CD4-positive, alpha-beta T cell (primary cell): ENCODE measurements around the gene TMEM62. TPM values are rescaled to one million over a fixed set of nuclear protein-coding genes. Genes with fewer than 3 reads are reported as not detected.

Experiments used
- ATAC-seq: fragments of 200-7000 bp; cut with Tn5 transposase; one replicate; pipeline ENCODE4 v1.10.0; 2022; ENCODE audit warnings: mild to moderate bottlenecking; ENCODE audit not compliant: poor library complexity
- CTCF ChIA-PET: fragments of 350-600 bp; sonication (Branson Sonifier 250); formaldehyde crosslinking; loops from one replicate; lab custom pipeline; 2021; ENCODE audit warnings: antibody characterized with exemption, inconsistent platforms; lab: Charles Lee
- POLR2A ChIA-PET: fragments of 350-600 bp; sonication (Branson Sonifier 250); formaldehyde crosslinking; loops from one replicate; lab custom pipeline; 2021; ENCODE audit warnings: antibody characterized with exemption, inconsistent platforms; lab: Charles Lee
- DNase-seq, 14 experiments: peaks; one replicate each; pipeline ENCODE4 v3.0.0-alpha.2; 2013 to 2020; ENCODE audit warnings: mixed read lengths in 2 of 14
- H3K27ac ChIP-seq, 2 donors: one replicate each; pipeline versions ENCODE4 v1.5.1 to v1.7.0; 2013; ENCODE audit warnings: low read length in 2 of 2, low read depth in 1 of 2, mild to moderate bottlenecking in 1 of 2
- H3K27me3 ChIP-seq, 2 experiments: 1 replicate in 1 of 2; 2 replicates in 1 of 2; pipeline versions ENCODE4 v1.6.1 to v1.7.0; 2013; ENCODE audit warnings: low read length in 2 of 2, control low read depth in 1 of 2, mild to moderate bottlenecking in 1 of 2, moderate library complexity in 1 of 2; ENCODE audit not compliant: insufficient read depth in 2 of 2, control insufficient read depth in 1 of 2
- H3K36me3 ChIP-seq: one replicate; pipeline ENCODE4 v1.6.1; 2013; ENCODE audit warnings: low read length, control low read depth; ENCODE audit not compliant: insufficient read depth
- H3K4me1 ChIP-seq: one replicate; pipeline ENCODE4 v1.6.1; 2013; ENCODE audit warnings: low read length, control low read depth; ENCODE audit not compliant: insufficient read depth
- H3K4me3 ChIP-seq: one replicate; pipeline ENCODE4 v1.5.1; 2013; ENCODE audit warnings: mild to moderate bottlenecking, low read length, moderate library complexity
- H3K9me3 ChIP-seq, 2 experiments: 1 replicate in 1 of 2; 2 replicates in 1 of 2; pipeline versions ENCODE4 v1.6.1 to v1.7.0; 2013; ENCODE audit warnings: low read length in 2 of 2, mild to moderate bottlenecking in 2 of 2, control low read depth in 1 of 2, moderate library complexity in 1 of 2; ENCODE audit not compliant: control insufficient read depth in 1 of 2, insufficient read depth in 1 of 2
- H3K27ac Mint-ChIP-seq: one replicate; pipeline ENCODE4 v1.8.0; 2020; ENCODE audit warnings: mixed read lengths
- H3K27me3 Mint-ChIP-seq: one replicate; pipeline ENCODE4 v1.8.0; 2021; ENCODE audit warnings: mixed read lengths
- H3K36me3 Mint-ChIP-seq: one replicate; pipeline ENCODE4 v1.8.0; 2021; ENCODE audit warnings: low read depth, mixed read lengths
- H3K4me1 Mint-ChIP-seq: one replicate; pipeline ENCODE4 v1.8.0; 2021; ENCODE audit warnings: low read depth, mixed read lengths
- H3K4me3 Mint-ChIP-seq: one replicate; pipeline ENCODE4 v1.8.0; 2020; ENCODE audit warnings: mild to moderate bottlenecking, mixed read lengths
- H3K9me3 Mint-ChIP-seq: one replicate; pipeline ENCODE4 v1.8.0; 2020; ENCODE audit warnings: mixed read lengths
- intact Hi-C, 2 experiments: fragments of 100-400 bp; cut with DNase I in 1 of 2; cut with micrococcal nuclease in 1 of 2; formaldehyde crosslinking; loops; one replicate each; pipeline versions ENCODE4 v1.15.1 to v1.9.0; 2023 to 2025; cut with DNase I, micrococcal nuclease
- total RNA-seq, 174 experiments: library from RNA in 2 of 174; stranded (reverse) in 2 of 174; gene quantifications; one replicate each; pipeline ENCODE4 v1.2.3 and lab custom pipeline; 2021 to 2026
- TF ChIP-seq, protein P1 (sequence below): fragments of 200-600 bp; IDR thresholded peaks from one replicate; pipeline ENCODE4 v1.8.0; 2022; ENCODE audit warnings: antibody characterized with exemption, mild to moderate bottlenecking

Gene TMEM62
- total RNA-seq, 2 experiments from 2014 or later: 17.5 to 22.5 TPM

DNA sequence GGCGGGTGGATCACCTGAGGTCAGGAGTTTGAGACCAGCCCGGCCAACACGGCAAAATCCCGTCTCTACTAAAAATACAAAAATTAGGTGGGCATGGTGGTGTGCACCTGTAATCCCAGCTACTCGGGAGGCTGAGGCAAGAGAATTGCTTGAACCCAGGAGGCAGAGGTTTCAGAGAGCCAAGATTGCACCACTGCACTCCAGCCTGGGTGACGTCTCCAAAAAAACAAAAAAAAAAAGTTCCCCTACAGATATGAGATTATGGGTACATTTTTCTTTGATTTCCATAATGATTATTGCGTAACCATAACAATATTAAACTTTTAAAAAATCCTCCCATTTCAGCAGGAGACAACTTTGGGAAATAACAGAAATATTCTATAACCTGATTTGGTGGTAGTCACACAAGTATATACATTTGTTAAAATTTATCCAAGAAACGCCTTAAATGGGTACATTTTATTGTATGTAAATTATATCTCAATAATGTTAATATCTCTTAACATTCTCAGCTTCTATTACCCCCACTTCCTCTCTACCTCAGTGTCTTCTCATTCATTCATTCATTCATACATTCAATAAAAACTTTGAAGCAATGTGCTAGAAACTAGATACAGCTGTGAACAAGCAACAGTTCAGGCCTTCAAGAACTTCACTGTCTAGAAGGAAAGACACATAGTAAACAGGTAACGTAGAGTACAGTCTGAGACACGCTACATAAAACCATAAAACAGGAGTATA lies 34.1 kb upstream of the TMEM62 start:
- Histone ChIP-seq H3K4me1 (peaks cover 18% of the 10 kb centered on the region), H3K4me3 (no peak overlapping the region), H3K27ac (no peak overlapping the region), H3K9me3 (no peaks in the 10 kb centered on the region), H3K36me3 (peaks cover 25% of the 10 kb centered on the region), H3K27me3 (no peaks in the 10 kb centered on the region)
- Mint-ChIP-seq H3K4me1 (peaks cover 87% of the 10 kb centered on the region), H3K27me3 (no peaks in the 10 kb centered on the region), H3K9me3 (no peaks in the 10 kb centered on the region), H3K36me3 (peaks cover 81% of the 10 kb centered on the region), H3K4me3 (no peak overlapping the region), H3K27ac (no peak overlapping the region)
- no peak for ATAC-seq
- intact Hi-C loops: no loop called here
- no peak for DNase-seq
- POLR2A ChIA-PET: interaction anchor here (0.6 kb wide), 1 partner anchor 24 kb away, joined by 3 read pairs; no protein-coding TSS in a partner anchor
- TF ChIP-seq, protein P1, sequence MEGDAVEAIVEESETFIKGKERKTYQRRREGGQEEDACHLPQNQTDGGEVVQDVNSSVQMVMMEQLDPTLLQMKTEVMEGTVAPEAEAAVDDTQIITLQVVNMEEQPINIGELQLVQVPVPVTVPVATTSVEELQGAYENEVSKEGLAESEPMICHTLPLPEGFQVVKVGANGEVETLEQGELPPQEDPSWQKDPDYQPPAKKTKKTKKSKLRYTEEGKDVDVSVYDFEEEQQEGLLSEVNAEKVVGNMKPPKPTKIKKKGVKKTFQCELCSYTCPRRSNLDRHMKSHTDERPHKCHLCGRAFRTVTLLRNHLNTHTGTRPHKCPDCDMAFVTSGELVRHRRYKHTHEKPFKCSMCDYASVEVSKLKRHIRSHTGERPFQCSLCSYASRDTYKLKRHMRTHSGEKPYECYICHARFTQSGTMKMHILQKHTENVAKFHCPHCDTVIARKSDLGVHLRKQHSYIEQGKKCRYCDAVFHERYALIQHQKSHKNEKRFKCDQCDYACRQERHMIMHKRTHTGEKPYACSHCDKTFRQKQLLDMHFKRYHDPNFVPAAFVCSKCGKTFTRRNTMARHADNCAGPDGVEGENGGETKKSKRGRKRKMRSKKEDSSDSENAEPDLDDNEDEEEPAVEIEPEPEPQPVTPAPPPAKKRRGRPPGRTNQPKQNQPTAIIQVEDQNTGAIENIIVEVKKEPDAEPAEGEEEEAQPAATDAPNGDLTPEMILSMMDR: no peak
- CTCF ChIA-PET: no interaction called here

GRCh38 chr15:43100971-43101370 lies 32.4 kb upstream of the TMEM62 start:
- H3K4me3 Mint-ChIP-seq: no peak overlapping the region
- H3K27ac Mint-ChIP-seq: no peak overlapping the region

DNA sequence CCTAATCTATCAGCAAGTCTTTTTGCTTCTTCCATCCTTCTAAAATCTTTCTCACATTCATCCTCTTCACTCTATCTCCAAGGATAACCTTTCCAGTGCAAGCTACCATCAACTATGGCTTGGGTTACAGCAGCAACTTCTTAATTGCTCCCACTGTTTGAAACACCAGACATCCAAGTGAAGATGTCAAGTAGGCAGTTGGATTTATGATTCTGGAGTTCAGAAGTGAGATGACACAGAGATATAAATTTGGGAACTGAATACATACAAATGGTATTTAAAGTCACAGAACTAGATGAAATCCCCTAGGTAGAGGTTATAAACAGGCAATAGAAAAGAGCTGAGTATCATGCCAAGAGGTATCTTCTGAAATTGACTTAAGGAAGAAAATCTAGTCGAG lies 31.2 kb upstream of the TMEM62 start:
- ChIA-PET POLR2A (no interaction called here), CTCF (interaction anchor here (0.7 kb wide), 1 partner anchor 9 kb away, joined by 3 read pairs; no protein-coding TSS in a partner anchor)
- H3K27ac Mint-ChIP-seq: peak overlapping the region; percentile 12
- Histone ChIP-seq H3K36me3 (peaks cover 25% of the 10 kb centered on the region), H3K9me3 (no peaks in the 10 kb centered on the region), H3K4me3 (no peak overlapping the region), H3K27me3 (no peaks in the 10 kb centered on the region), H3K27ac (no peak overlapping the region), H3K4me1 (peaks cover 34% of the 10 kb centered on the region)
- no peak for DNase-seq
- H3K27me3 Mint-ChIP-seq: no peaks in the 10 kb centered on the region
- TF ChIP-seq, protein P1: no peak
- no peak for ATAC-seq
- intact Hi-C loops: no loop called here
- H3K4me3 Mint-ChIP-seq: peak overlapping the region; percentile 5
- H3K4me1 Mint-ChIP-seq: peaks cover 85% of the 10 kb centered on the region
- peaks cover 72% of the 10 kb centered on the region for H3K36me3 Mint-ChIP-seq
- no peaks in the 10 kb centered on the region for H3K9me3 Mint-ChIP-seq

More at GRCh38 chr15:43100971-43101370, 32.4 kb upstream of the TMEM62 start:
- H3K9me3 Mint-ChIP-seq: no peaks in the 10 kb centered on the region
- H3K4me1 ChIP-seq: peaks cover 31% of the 10 kb centered on the region
- H3K36me3 Mint-ChIP-seq: peaks cover 76% of the 10 kb centered on the region
- no peaks in the 10 kb centered on the region for H3K27me3 ChIP-seq
- H3K36me3 ChIP-seq: peaks cover 25% of the 10 kb centered on the region
- H3K4me3 ChIP-seq: no peak overlapping the region
- TF ChIP-seq, protein P1: no peak
- CTCF ChIA-PET: no interaction called here
- H3K9me3 ChIP-seq: no peaks in the 10 kb centered on the region
- no peaks in the 10 kb centered on the region for H3K27me3 Mint-ChIP-seq
- intact Hi-C loops: no loop called here
- H3K27ac ChIP-seq: no peak overlapping the region
- DNase-seq (no peak), ATAC-seq (no peak)
- H3K4me1 Mint-ChIP-seq: peaks cover 85% of the 10 kb centered on the region
- POLR2A ChIA-PET: no interaction called here
